OCI-LY7 (cell line): ENCODE data around the gene EME1. TPM values are rescaled to one million over a fixed set of nuclear protein-coding genes. Genes with fewer than 3 reads are reported as not detected.
A peak's percentile ranks its signal among the peaks of the same experiment; 100 is the strongest.
"Not testable (repeated sequence)": the region's sequence is repeated elsewhere in the genome, so short reads cannot be mapped to it uniquely, and the experiment has no call there.

Experiments used
- BruUV-seq: library from RNA; stranded (reverse); fragments of 400-500 nt; replicated peaks from 2 replicates; lab custom pipeline; 2021; lab: Mats Ljungman, UMichigan
- CTCF ChIA-PET: fragments of 300-600 bp; sonication (Branson Sonifier 250); formaldehyde crosslinking; loops from one replicate; lab custom pipeline; 2022; ENCODE audit warnings: antibody characterized with exemption; ENCODE audit not compliant: unreplicated experiment; lab: Charles Lee
- POLR2A ChIA-PET: fragments of 300-600 bp; sonication (Branson Sonifier 250); formaldehyde crosslinking; loops from one replicate; lab custom pipeline; 2022; ENCODE audit warnings: antibody characterized with exemption; lab: Charles Lee
- DNase-seq: peaks from one replicate; pipeline ENCODE4 v3.0.0-alpha.2; 2015; ENCODE audit warnings: low spot score
- H2AFZ ChIP-seq: fragments of 200-600 bp; sonication (generic), shearing (Covaris generic); 2 replicates; pipeline ENCODE4 v1.6.1; 2014; ENCODE audit warnings: mild to moderate bottlenecking, antibody characterized with exemption, low read length, moderate library complexity
- H3K27ac ChIP-seq: fragments of 200-600 bp; sonication (generic); 2 replicates; pipeline ENCODE4 v1.5.1; 2014; ENCODE audit warnings: mixed run types, low read depth, mild to moderate bottlenecking, moderate library complexity, low read length, inconsistent platforms; ENCODE audit not compliant: poor library complexity, severe bottlenecking
- H3K36me3 ChIP-seq: fragments of 200-600 bp; sonication (generic); 2 replicates; pipeline ENCODE4 v1.6.1; 2014; ENCODE audit warnings: mild to moderate bottlenecking, antibody characterized with exemption, low read length, moderate library complexity, mixed read lengths; ENCODE audit not compliant: insufficient read depth
- H3K4me1 ChIP-seq: fragments of 200-600 bp; sonication (generic); 2 replicates; pipeline ENCODE4 v1.5.1; 2014; ENCODE audit warnings: mild to moderate bottlenecking, low read length; ENCODE audit not compliant: insufficient read depth, poor library complexity, severe bottlenecking
- H3K4me2 ChIP-seq: fragments of 200-600 bp; sonication (generic); 2 replicates; pipeline ENCODE4 v1.6.1; 2014; ENCODE audit warnings: mild to moderate bottlenecking, low read length
- H3K4me3 ChIP-seq: fragments of 200-600 bp; sonication (generic); 2 replicates; pipeline ENCODE4 v1.5.1; 2014; ENCODE audit warnings: mild to moderate bottlenecking, low read depth, low read length; ENCODE audit not compliant: poor library complexity, severe bottlenecking
- H3K79me2 ChIP-seq: fragments of 200-600 bp; sonication (generic); 2 replicates; pipeline ENCODE4 v1.6.1; 2016; ENCODE audit warnings: low read depth, mild to moderate bottlenecking, low read length, moderate library complexity, mixed read lengths; ENCODE audit not compliant: insufficient read depth
- H3K9me2 ChIP-seq: fragments of 200-600 bp; sonication (generic); 2 replicates; pipeline ENCODE4 v1.6.1; 2016; ENCODE audit warnings: mild to moderate bottlenecking, low read length, mixed read lengths; ENCODE audit not compliant: insufficient read depth
- H3K9me3 ChIP-seq: fragments of 200-600 bp; sonication (generic); 2 replicates; pipeline ENCODE4 v1.6.1; 2014; ENCODE audit warnings: mild to moderate bottlenecking, mixed run types, low read length, mixed read lengths
- H4K20me1 ChIP-seq: fragments of 200-600 bp; sonication (generic); 2 replicates; pipeline ENCODE4 v1.6.1; 2014; ENCODE audit warnings: mild to moderate bottlenecking, antibody characterized with exemption, low read length, moderate library complexity, mixed read lengths; ENCODE audit not compliant: insufficient read depth
- EZH2phosphoT487 ChIP-seq: fragments of 200-600 bp; sonication (generic); IDR thresholded peaks from 2 replicates; pipeline ENCODE4 v1.6.1; 2018; ENCODE audit warnings: low read depth, borderline replicate concordance, mild to moderate bottlenecking, mixed run types, antibody characterized with exemption, low read length, moderate library complexity, mixed read lengths
- intact Hi-C: fragments of 100-400 bp; cut with micrococcal nuclease; formaldehyde crosslinking; loops from one replicate; pipeline ENCODE4 v1.10.0; 2022; ENCODE audit not compliant: unreplicated experiment
- total RNA-seq, 2 experiments: library from RNA; depleted of rRNA in 1 of 2; stranded (reverse); fragments of >200 nt in 1 of 2; shearing (Covaris generic) in 1 of 2; gene quantifications; 2 replicates each; pipeline ENCODE4 v1.2.3, GENCODE V29; 2014 to 2022
- TF ChIP-seq, protein P1 (sequence below): fragments of 200-600 bp; sonication (generic); conservative IDR thresholded peaks from 2 replicates; pipeline ENCODE4 v1.5.1; 2014; ENCODE audit warnings: mild to moderate bottlenecking, antibody characterized with exemption, low read length, moderate library complexity, mixed read lengths

EME1 gene
- total RNA-seq, 2 experiments from 2014 or later = 25.2 to 34.2 TPM

DNA sequence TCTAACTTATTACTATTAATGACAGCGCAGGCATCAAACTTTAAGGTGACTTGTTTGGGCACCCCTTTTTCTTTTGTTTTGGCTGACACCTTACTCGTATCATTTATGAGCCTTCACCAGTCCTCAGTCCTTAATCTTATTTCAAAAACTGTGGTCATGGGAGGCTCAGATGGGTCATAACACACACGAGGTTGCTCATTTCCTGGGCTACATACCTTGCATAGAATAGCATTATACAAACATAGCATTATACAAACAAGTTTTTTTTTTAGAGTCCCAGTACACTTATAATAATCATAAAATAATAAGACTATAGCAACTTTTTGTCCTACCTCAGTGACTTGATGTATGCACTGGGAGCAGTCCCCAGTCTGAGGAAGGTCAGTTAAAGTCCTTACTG, 41.8 kb downstream of the EME1 start:
- ChIA-PET POLR2A (no interaction called here), CTCF (no interaction called here)
- no peaks in the 10 kb centered on the region for H3K9me2 ChIP-seq
- H4K20me1 ChIP-seq = no peaks in the 10 kb centered on the region
- TF ChIP-seq, protein P1, sequence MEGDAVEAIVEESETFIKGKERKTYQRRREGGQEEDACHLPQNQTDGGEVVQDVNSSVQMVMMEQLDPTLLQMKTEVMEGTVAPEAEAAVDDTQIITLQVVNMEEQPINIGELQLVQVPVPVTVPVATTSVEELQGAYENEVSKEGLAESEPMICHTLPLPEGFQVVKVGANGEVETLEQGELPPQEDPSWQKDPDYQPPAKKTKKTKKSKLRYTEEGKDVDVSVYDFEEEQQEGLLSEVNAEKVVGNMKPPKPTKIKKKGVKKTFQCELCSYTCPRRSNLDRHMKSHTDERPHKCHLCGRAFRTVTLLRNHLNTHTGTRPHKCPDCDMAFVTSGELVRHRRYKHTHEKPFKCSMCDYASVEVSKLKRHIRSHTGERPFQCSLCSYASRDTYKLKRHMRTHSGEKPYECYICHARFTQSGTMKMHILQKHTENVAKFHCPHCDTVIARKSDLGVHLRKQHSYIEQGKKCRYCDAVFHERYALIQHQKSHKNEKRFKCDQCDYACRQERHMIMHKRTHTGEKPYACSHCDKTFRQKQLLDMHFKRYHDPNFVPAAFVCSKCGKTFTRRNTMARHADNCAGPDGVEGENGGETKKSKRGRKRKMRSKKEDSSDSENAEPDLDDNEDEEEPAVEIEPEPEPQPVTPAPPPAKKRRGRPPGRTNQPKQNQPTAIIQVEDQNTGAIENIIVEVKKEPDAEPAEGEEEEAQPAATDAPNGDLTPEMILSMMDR = no peak
- no peak for TF ChIP-seq EZH2phosphoT487
- H3K79me2 ChIP-seq = no peaks in the 10 kb centered on the region
- H3K9me3 ChIP-seq = no peaks in the 10 kb centered on the region; the same call in 1 of the 2 replicates
- no peak for DNase-seq
- BruUV-seq = no TSS peak
- H3K4me1 ChIP-seq = no peaks in the 10 kb centered on the region
- H3K4me3 ChIP-seq = no peak overlapping the region
- no peaks in the 10 kb centered on the region for H3K36me3 ChIP-seq
- no peak overlapping the region for H2AFZ ChIP-seq
- H3K27ac ChIP-seq = no peak overlapping the region
- intact Hi-C loops = no loop called here
- H3K4me2 ChIP-seq = no peak overlapping the region

GRCh38 chr17:50419577-50419976, 46.5 kb downstream of the EME1 start:
- H3K36me3 ChIP-seq, H2AFZ ChIP-seq, H3K9me3 ChIP-seq, DNase-seq, BruUV-seq, H3K4me3 ChIP-seq, H3K79me2 ChIP-seq, H4K20me1 ChIP-seq, H3K4me2 ChIP-seq, intact Hi-C loops, H3K27ac ChIP-seq, H3K9me2 ChIP-seq: not testable (repeated sequence)
- H3K4me1 ChIP-seq = peaks cover 14% of the 10 kb centered on the region
- ChIA-PET POLR2A (interaction anchor here (0.7 to 3.4 kb wide), 3 partner anchors 22 to 36 kb away, joined by 3 to 12 read pairs (median 4); partner anchors contain the start of gene LRRC59), CTCF (interaction anchor here (1.0 kb wide), 1 partner anchor 11 kb away, joined by 3 read pairs; no protein-coding TSS in a partner anchor)

- peak overlapping the region; percentile 53 for H3K4me3 ChIP-seq
- POLR2A ChIA-PET = interaction anchor here (0.6 to 3.4 kb wide), 7 partner anchors 23 to 502 kb away, joined by 3 to 12 read pairs (median 4); partner anchors contain the start of genes EME1, LRRC59 and MRPL27
- H3K4me2 ChIP-seq = peak overlapping the region; percentile 65
- intact Hi-C loops = no loop called here
- peaks cover 21% of the 10 kb centered on the region for H3K4me1 ChIP-seq
- peak overlapping the region; percentile 68 for H3K27ac ChIP-seq
- no peaks in the 10 kb centered on the region for H4K20me1 ChIP-seq
- no peaks in the 10 kb centered on the region; the same call in 1 of the 2 replicates for H3K9me3 ChIP-seq
- no TSS peak for BruUV-seq
- H3K9me2 ChIP-seq = no peaks in the 10 kb centered on the region
- H3K79me2 ChIP-seq = no peaks in the 10 kb centered on the region
- H2AFZ ChIP-seq = peak overlapping the region; percentile 94
- H3K36me3 ChIP-seq = no peaks in the 10 kb centered on the region
- TF ChIP-seq, protein P1 = no peak
- TF ChIP-seq EZH2phosphoT487 = no peak
- CTCF ChIA-PET = interaction anchor here (1.0 to 1.7 kb wide), 2 partner anchors 10 to 23 kb away, joined by 3 to 6 read pairs; partner anchors contain the start of gene LRRC59
- DNase-seq = no peak
Measured at GRCh38 chr17:50420419-50421112, 47.5 kb downstream of the EME1 start.
